ENCODE results near the gene TRIB2. TPM values are rescaled to one million over a fixed set of nuclear protein-coding genes. Genes with fewer than 3 reads are reported as not detected.

TRIB2 gene
- total and polyA plus RNA-seq, 4 donors, result 6.7 to 27.8 (median 12.3) TPM

DNA sequence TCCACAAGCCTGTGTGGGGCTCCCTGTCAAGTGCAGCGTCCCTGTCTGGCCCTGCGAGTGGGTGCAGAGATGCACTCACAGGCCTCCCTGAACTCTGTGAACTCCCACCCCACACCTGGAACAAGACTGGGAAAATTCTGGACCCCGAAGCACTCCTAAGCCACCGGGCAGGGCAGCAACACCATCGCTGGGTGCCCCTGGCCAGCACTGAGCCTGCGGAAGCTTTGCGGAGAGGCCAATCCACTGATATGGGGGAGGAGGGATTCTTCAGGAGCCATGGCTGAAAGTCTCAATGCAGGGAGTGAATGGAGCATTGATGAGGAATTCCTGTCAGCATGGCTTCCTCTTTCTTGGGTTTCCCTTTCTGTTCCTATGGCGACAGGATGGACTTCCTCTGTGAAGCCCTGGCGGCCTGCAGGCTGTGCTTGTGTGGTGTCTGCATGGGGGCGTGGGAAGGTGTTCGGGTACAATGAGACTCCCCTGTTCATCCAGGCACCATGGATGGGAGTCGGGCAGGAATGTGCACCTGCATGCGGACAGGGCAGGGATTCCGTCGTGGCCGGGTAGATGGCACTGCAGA lies 15.1 kb downstream of the TRIB2 start:
- TF ChIP-seq JUND (IDR thresholded peaks at IDR 0.05), result no peak
- no peak for TF ChIP-seq TAF1 (conservative IDR thresholded peaks at IDR 0.05)
- no peak for TF ChIP-seq REST (IDR thresholded peaks at IDR 0.05)
- no peak for TF ChIP-seq HNF4A (conservative IDR thresholded peaks at IDR 0.05)
- TF ChIP-seq, protein P1, sequence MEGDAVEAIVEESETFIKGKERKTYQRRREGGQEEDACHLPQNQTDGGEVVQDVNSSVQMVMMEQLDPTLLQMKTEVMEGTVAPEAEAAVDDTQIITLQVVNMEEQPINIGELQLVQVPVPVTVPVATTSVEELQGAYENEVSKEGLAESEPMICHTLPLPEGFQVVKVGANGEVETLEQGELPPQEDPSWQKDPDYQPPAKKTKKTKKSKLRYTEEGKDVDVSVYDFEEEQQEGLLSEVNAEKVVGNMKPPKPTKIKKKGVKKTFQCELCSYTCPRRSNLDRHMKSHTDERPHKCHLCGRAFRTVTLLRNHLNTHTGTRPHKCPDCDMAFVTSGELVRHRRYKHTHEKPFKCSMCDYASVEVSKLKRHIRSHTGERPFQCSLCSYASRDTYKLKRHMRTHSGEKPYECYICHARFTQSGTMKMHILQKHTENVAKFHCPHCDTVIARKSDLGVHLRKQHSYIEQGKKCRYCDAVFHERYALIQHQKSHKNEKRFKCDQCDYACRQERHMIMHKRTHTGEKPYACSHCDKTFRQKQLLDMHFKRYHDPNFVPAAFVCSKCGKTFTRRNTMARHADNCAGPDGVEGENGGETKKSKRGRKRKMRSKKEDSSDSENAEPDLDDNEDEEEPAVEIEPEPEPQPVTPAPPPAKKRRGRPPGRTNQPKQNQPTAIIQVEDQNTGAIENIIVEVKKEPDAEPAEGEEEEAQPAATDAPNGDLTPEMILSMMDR (IDR thresholded peaks at IDR 0.05; ENCODE audit: low read depth, low read length, missing input control), result no peak
- no peak for TF ChIP-seq ZBTB33 (IDR thresholded peaks at IDR 0.05)
- no peak for TF ChIP-seq NR2F2 (IDR thresholded peaks at IDR 0.05)
- TF ChIP-seq, protein P2, sequence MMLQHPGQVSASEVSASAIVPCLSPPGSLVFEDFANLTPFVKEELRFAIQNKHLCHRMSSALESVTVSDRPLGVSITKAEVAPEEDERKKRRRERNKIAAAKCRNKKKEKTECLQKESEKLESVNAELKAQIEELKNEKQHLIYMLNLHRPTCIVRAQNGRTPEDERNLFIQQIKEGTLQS (IDR thresholded peaks at IDR 0.05), result no peak
- TF ChIP-seq FOXA1 (IDR thresholded peaks at IDR 0.05), result no peak
- TF ChIP-seq GABPA (IDR thresholded peaks at IDR 0.05 in 1 of 2, conservative IDR thresholded peaks at IDR 0.05 in 1 of 2), result no peak
- no peak for TF ChIP-seq YY1 (IDR thresholded peaks at IDR 0.05)
- no peak for TF ChIP-seq RAD21 (IDR thresholded peaks at IDR 0.05)
- TF ChIP-seq HNF4G (IDR thresholded peaks at IDR 0.05), result no peak
- Histone ChIP-seq H3K9ac (ENCODE audit: low read depth in 1 of 2, low read length in 2 of 2) (no peak overlapping the region), H3K36me3 (ENCODE audit: control insufficient read depth in 4 of 4, insufficient read depth in 3 of 4, low read depth in 1 of 4, low read length in 3 of 4) (no peaks in the 10 kb centered on the region), H3K9me3 (ENCODE audit: control insufficient read depth in 4 of 4, low read length in 3 of 4) (no peaks in the 10 kb centered on the region), H3K4me3 (ENCODE audit: low read depth in 1 of 3, low read length in 3 of 3) (no peak overlapping the region), H3K27ac (ENCODE audit: low read depth in 1 of 2, low read length in 2 of 2) (peak overlapping the region; percentile 15 to 50), H3K4me1 (ENCODE audit: control insufficient read depth in 4 of 4, insufficient read depth in 4 of 4, low read length in 3 of 4) (peaks cover 7 to 36% (median 17%) of the 10 kb centered on the region in 4 donors), H3K27me3 (ENCODE audit: control insufficient read depth in 4 of 4, insufficient read depth in 4 of 4, low read length in 3 of 4) (no peaks in the 10 kb centered on the region)
- no peak for DNase-seq (ENCODE audit: low spot score)
- 85% methylated on average over 16 of the region's 16 CpGs for WGBS

DNA sequence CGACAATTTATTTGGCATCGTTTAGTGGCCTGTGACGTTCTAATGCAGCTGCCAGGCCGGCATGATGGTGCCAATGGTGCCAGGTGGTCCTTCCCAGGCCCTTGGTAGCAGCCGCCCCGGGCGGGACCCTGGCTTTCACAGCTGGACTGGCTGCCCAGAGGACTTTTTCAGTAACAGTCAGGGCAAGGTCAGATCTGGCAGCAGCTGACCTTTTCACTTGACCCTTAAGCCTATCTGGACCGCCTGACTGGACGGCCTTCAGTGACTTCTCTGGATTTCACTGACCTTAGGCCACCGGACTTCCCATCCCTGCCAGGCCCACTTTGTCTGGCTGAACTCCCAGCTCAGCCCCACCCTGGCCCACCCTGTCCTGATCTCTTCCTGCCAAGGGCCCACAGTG lies 15.9 kb downstream of the TRIB2 start:
- Histone ChIP-seq H3K9ac (ENCODE audit: low read depth in 1 of 2, low read length in 2 of 2) (no peak overlapping the region), H3K36me3 (ENCODE audit: control insufficient read depth in 4 of 4, insufficient read depth in 3 of 4, low read depth in 1 of 4, low read length in 3 of 4) (no peaks in the 10 kb centered on the region), H3K4me3 (ENCODE audit: low read depth in 1 of 3, low read length in 3 of 3) (no peak overlapping the region), H3K27ac (ENCODE audit: low read depth in 1 of 2, low read length in 2 of 2) (peak overlapping the region; percentile 15 to 50), H3K27me3 (ENCODE audit: control insufficient read depth in 4 of 4, insufficient read depth in 4 of 4, low read length in 3 of 4) (no peaks in the 10 kb centered on the region), H3K4me1 (ENCODE audit: control insufficient read depth in 4 of 4, insufficient read depth in 4 of 4, low read length in 3 of 4) (peaks cover 7 to 27% (median 13%) of the 10 kb centered on the region in 4 donors), H3K9me3 (ENCODE audit: control insufficient read depth in 4 of 4, low read length in 3 of 4) (no peaks in the 10 kb centered on the region)
- DNase-seq (ENCODE audit: low spot score), result no peak
- 54% methylated on average over 10 of the region's 10 CpGs for whole genome bisulfite sequencing
- TF ChIP-seq EGR1 (IDR thresholded peaks at IDR 0.05; ENCODE audit: low read depth in 2 of 2) (no peak), FOXA2 (IDR thresholded peaks at IDR 0.05) (no peak), GABPA (IDR thresholded peaks at IDR 0.05 in 1 of 2, conservative IDR thresholded peaks at IDR 0.05 in 1 of 2) (no peak), FOXA1 (IDR thresholded peaks at IDR 0.05) (no peak), SP1 (IDR thresholded peaks at IDR 0.05) (peak; percentile 52), REST (IDR thresholded peaks at IDR 0.05) (no peak), NR2F2 (IDR thresholded peaks at IDR 0.05) (peak; percentile 100), YY1 (IDR thresholded peaks at IDR 0.05) (no peak), RXRA (IDR thresholded peaks at IDR 0.05) (peak; percentile 80 to 95), JUND (IDR thresholded peaks at IDR 0.05) (no peak)
- TF ChIP-seq, protein P2 (IDR thresholded peaks at IDR 0.05), result no peak
- TF ChIP-seq, protein P1 (IDR thresholded peaks at IDR 0.05; ENCODE audit: low read depth, low read length, missing input control), result no peak

Measured in liver (tissue), 9 donors.